ENCODE results near the gene VAC14. TPM values are rescaled to one million over a fixed set of nuclear protein-coding genes. Genes with fewer than 3 reads are reported as not detected.

VAC14 gene
- total RNA-seq, 1 experiment from 2014 or later = 49.9 TPM

- H3K79me1 ChIP-seq (ENCODE audit: insufficient read depth, low read depth, low read length, poor library complexity, severe bottlenecking) = no peaks in the 10 kb centered on the region
- H3K27me3 Mint-ChIP-seq (ENCODE audit: low read depth) = no peaks in the 10 kb centered on the region
- no peak overlapping the region for H3K23ac ChIP-seq (ENCODE audit: insufficient read length, low read depth, low read length)
- H3T11ph ChIP-seq (ENCODE audit: low read length) = no peak overlapping the region
- H2BK12ac ChIP-seq (ENCODE audit: insufficient read length, low read depth, low read length) = no peak overlapping the region
- H4K5ac ChIP-seq (ENCODE audit: insufficient read length, low read depth, low read length) = no peak overlapping the region
- WGBS (ENCODE audit: extremely low coverage, insufficient read length, low lambda C conversion rate) = no CpG with 5 or more reads among the region's 23 CpGs
- no peak overlapping the region for H2BK20ac ChIP-seq (ENCODE audit: low read depth, low read length, poor library complexity, severe bottlenecking)
- H3K14ac ChIP-seq (ENCODE audit: insufficient read depth, low read length) = 0 out of 2 replicates have a peak overlapping the region, but pooled peaks have one; percentile 4
- H4K8ac ChIP-seq (replicated peaks; ENCODE audit: insufficient read length, low read depth, low read length) = no peak overlapping the region
- no peak overlapping the region for H2BK120ac ChIP-seq (ENCODE audit: low read depth, low read length, poor library complexity, severe bottlenecking)
- peak overlapping the region; percentile 5 for H3K18ac ChIP-seq (ENCODE audit: insufficient read length, low read depth, low read length)
- no peaks in the 10 kb centered on the region for H3K9me3 Mint-ChIP-seq
- no peak overlapping the region for H2BK5ac ChIP-seq (ENCODE audit: insufficient read length, low read length)
- H3K23me2 ChIP-seq (ENCODE audit: insufficient read length, low read depth, low read length, poor library complexity, severe bottlenecking) = no peaks in the 10 kb centered on the region
- H2BK15ac ChIP-seq (ENCODE audit: low read depth, low read length) = no peak overlapping the region
- no peak overlapping the region for H4K91ac ChIP-seq (ENCODE audit: insufficient read length, low read depth, low read length)
- peaks cover 9% of the 10 kb centered on the region; the same call in 1 of the 2 replicates for H3K4me1 ChIP-seq (ENCODE audit: insufficient read depth, low read length)
- peaks cover 45 to 53% of the 10 kb centered on the region in 2 experiments for H3K4me1 Mint-ChIP-seq
- H3K4me2 ChIP-seq (ENCODE audit: insufficient read depth, insufficient read length, low read length) = no peak overlapping the region
- H3K9ac ChIP-seq (ENCODE audit: extremely low read depth, insufficient read length, low read length) = no peak overlapping the region
- H3K27ac Mint-ChIP-seq = peak overlapping the region; percentile 41 to 77 (median 72); a peak in 5 of 7 replicates
- H3K56ac ChIP-seq (ENCODE audit: insufficient read length, low read depth, low read length) = no peak overlapping the region
- no peaks in the 10 kb centered on the region for H3K9me3 ChIP-seq (ENCODE audit: control insufficient read depth, low read depth, low read length)
- H2AFZ ChIP-seq (ENCODE audit: low read length) = no peak overlapping the region
- TF ChIP-seq CTCF (conservative IDR thresholded peaks at IDR 0.05) = no peak
- H3K36me3 Mint-ChIP-seq (ENCODE audit: insufficient read depth in 1 of 3, low read depth in 3 of 3) = peaks cover 12 to 21% (median 13%) of the 10 kb centered on the region in 3 experiments; a peak in 6 of 7 replicates
- peak overlapping the region in 1 of 2 experiments; percentile 42; a peak in 1 of 5 replicates for H3K4me3 Mint-ChIP-seq
- H3K27ac ChIP-seq (ENCODE audit: insufficient read length, low read depth, low read length) = no peak overlapping the region
- no peak overlapping the region for H3K4ac ChIP-seq (ENCODE audit: low read depth, low read length)
- no peaks in the 10 kb centered on the region for H3K27me3 ChIP-seq (ENCODE audit: insufficient read depth, low read length)
- no peak overlapping the region for H2AK5ac ChIP-seq (ENCODE audit: insufficient read length, low read length)
- no peaks in the 10 kb centered on the region for H4K20me1 ChIP-seq (ENCODE audit: control insufficient read depth, insufficient read depth, insufficient read length)
- no peak for DNase-seq
- no peaks in the 10 kb centered on the region for H3K79me2 ChIP-seq (ENCODE audit: insufficient read depth, low read length)
Measured at GRCh38 chr16:70715055-70715858, 85.7 kb downstream of the VAC14 start.
